IMR-90 (cell line): ENCODE measurements around the gene FOXN4. TPM values are rescaled to one million over a fixed set of nuclear protein-coding genes. Genes with fewer than 3 reads are reported as not detected.

Experiments
- ATAC-seq: fragments of 200-7000 bp; cut with Tn5 transposase; 2 replicates; pipeline ENCODE4 v1.9.1; 2020; ENCODE audit warnings: low read depth, mild to moderate bottlenecking, moderate library complexity
- BruUV-seq: library from RNA; stranded (reverse); fragments of 400-500 nt; replicated peaks from 2 replicates; lab custom pipeline; 2021; lab: Mats Ljungman, UMichigan
- CTCF ChIA-PET: fragments of 300-600 bp; formaldehyde crosslinking; extraction: SDS; loops from one replicate; lab custom pipeline; 2021; ENCODE audit warnings: antibody characterized with exemption; lab: Yijun Ruan, JAX
- POLR2A ChIA-PET: fragments of 300-600 bp; sonication (Branson Sonifier 250); formaldehyde crosslinking; loops from one replicate; lab custom pipeline; 2022; ENCODE audit warnings: antibody characterized with exemption; ENCODE audit not compliant: unreplicated experiment; lab: Charles Lee
- DNase-seq: peaks from one replicate; pipeline ENCODE4 v3.0.0; 2013
- H2AFZ ChIP-seq: replicated peaks from 2 replicates; pipeline ENCODE3; 2013; ENCODE audit warnings: low read length, mild to moderate bottlenecking; ENCODE audit not compliant: poor library complexity
- H2AK5ac ChIP-seq: 2 replicates; pipeline ENCODE4 v1.6.1; 2013; ENCODE audit warnings: low read depth, low read length, inconsistent platforms
- H2AK9ac ChIP-seq: replicated peaks from 2 replicates; pipeline ENCODE3; 2013; ENCODE audit warnings: mild to moderate bottlenecking, low read depth, low read length, moderate library complexity; ENCODE audit not compliant: poor library complexity
- H2BK120ac ChIP-seq: 2 replicates; pipeline ENCODE4 v1.6.1; 2013; ENCODE audit warnings: low read depth, low read length, inconsistent platforms
- H2BK15ac ChIP-seq: 3 replicates; pipeline ENCODE4 v1.6.1; 2013; ENCODE audit warnings: low read depth, low read length, inconsistent platforms
- H2BK20ac ChIP-seq: 2 replicates; pipeline ENCODE4 v1.6.1; 2013; ENCODE audit warnings: low read depth, mild to moderate bottlenecking, inconsistent platforms, low read length, moderate library complexity
- H2BK5ac ChIP-seq: 2 replicates; pipeline ENCODE4 v1.6.1; 2013; ENCODE audit warnings: mild to moderate bottlenecking, low read depth, low read length, inconsistent platforms; ENCODE audit not compliant: poor library complexity, severe bottlenecking
- H3K14ac ChIP-seq: replicated peaks from 2 replicates; pipeline ENCODE4 v1.6.1; 2013; ENCODE audit warnings: low read depth, low read length, inconsistent platforms
- H3K18ac ChIP-seq: 2 replicates; pipeline ENCODE4 v1.6.1; 2013; ENCODE audit warnings: low read depth, low read length, control low read depth
- H3K23ac ChIP-seq: 2 replicates; pipeline ENCODE4 v1.6.1; 2013; ENCODE audit warnings: low read depth, low read length, inconsistent platforms
- H3K27ac ChIP-seq: 2 replicates; pipeline ENCODE4 v1.5.1; 2013; ENCODE audit warnings: mild to moderate bottlenecking, control low read depth, low read length; ENCODE audit not compliant: insufficient read depth
- H3K27me3 ChIP-seq: 2 replicates; pipeline ENCODE4 v1.6.1; 2013; ENCODE audit warnings: low read length; ENCODE audit not compliant: control insufficient read depth, insufficient read depth
- H3K36me3 ChIP-seq: 2 replicates; pipeline ENCODE4 v1.6.1; 2013; ENCODE audit warnings: low read length, mixed read lengths; ENCODE audit not compliant: control insufficient read depth, insufficient read depth
- H3K4ac ChIP-seq: 2 replicates; pipeline ENCODE4 v1.6.1; 2013; ENCODE audit warnings: low read depth, low read length, inconsistent platforms
- H3K4me1 ChIP-seq: 2 replicates; pipeline ENCODE4 v1.6.1; 2013; ENCODE audit warnings: low read length, mixed read lengths; ENCODE audit not compliant: control insufficient read depth, insufficient read depth
- H3K4me2 ChIP-seq: 2 replicates; pipeline ENCODE4 v1.6.1; 2013; ENCODE audit warnings: low read depth, mild to moderate bottlenecking, control low read depth, low read length, moderate library complexity
- H3K4me3 ChIP-seq: 2 replicates; pipeline ENCODE4 v1.5.1; 2013; ENCODE audit warnings: low read depth, mild to moderate bottlenecking, control low read depth, low read length, moderate library complexity; ENCODE audit not compliant: insufficient read depth
- H3K56ac ChIP-seq: 2 replicates; pipeline ENCODE4 v1.6.1; 2013; ENCODE audit warnings: low read length, inconsistent platforms; ENCODE audit not compliant: insufficient read depth; ENCODE audit errors: extremely low read depth
- H3K79me1 ChIP-seq, 2 experiments: 2 replicates each; pipeline ENCODE4 v1.6.1; 2013; ENCODE audit warnings: low read length in 2 of 2, inconsistent platforms in 1 of 2, low read depth in 1 of 2
- H3K9ac ChIP-seq: 2 replicates; pipeline ENCODE4 v1.6.1; 2013; ENCODE audit warnings: low read depth, low read length, control low read depth
- H3K9me1 ChIP-seq: 2 replicates; pipeline ENCODE4 v1.6.1; 2013; ENCODE audit warnings: low read length, inconsistent platforms; ENCODE audit not compliant: insufficient read depth
- H3K9me3 ChIP-seq: 2 replicates; pipeline ENCODE4 v1.6.1; 2013; ENCODE audit warnings: low read length; ENCODE audit not compliant: control insufficient read depth, insufficient read depth
- H4K20me1 ChIP-seq: 2 replicates; pipeline ENCODE4 v1.6.1; 2013; ENCODE audit warnings: low read length, inconsistent platforms; ENCODE audit not compliant: insufficient read depth
- H4K5ac ChIP-seq: 2 replicates; pipeline ENCODE4 v1.6.1; 2013; ENCODE audit warnings: mild to moderate bottlenecking, low read depth, low read length, control low read depth
- H4K8ac ChIP-seq, 2 experiments: 2 replicates each; pipeline ENCODE4 v1.6.1; 2013; ENCODE audit warnings: low read depth in 2 of 2, low read length in 2 of 2, control low read depth in 1 of 2, inconsistent platforms in 1 of 2
- H4K91ac ChIP-seq: 2 replicates; pipeline ENCODE4 v1.6.1; 2013; ENCODE audit warnings: low read depth, low read length, inconsistent platforms; ENCODE audit not compliant: insufficient read depth
- BHLHE40 ChIP-seq: fragments of 150-350 bp; IDR thresholded peaks from 2 replicates; pipeline ENCODE4 v1.6.1; 2016; ENCODE audit warnings: mild to moderate bottlenecking, low read depth, low read length
- CEBPB ChIP-seq: IDR thresholded peaks from 2 replicates; pipeline ENCODE4 v1.6.1; 2012; ENCODE audit warnings: low read depth, low read length, improper control_type of control experiment
- CHD1 ChIP-seq: IDR thresholded peaks from 2 replicates; pipeline ENCODE4 v1.6.1; 2012; ENCODE audit warnings: low read depth, low read length, improper control_type of control experiment
- CTCF ChIP-seq: conservative IDR thresholded peaks from 2 replicates; pipeline ENCODE4 v1.5.1; 2012; ENCODE audit warnings: mild to moderate bottlenecking, low read depth, low read length, improper control_type of control experiment
- ELK1 ChIP-seq: fragments of 150-350 bp; IDR thresholded peaks from 2 replicates; pipeline ENCODE4 v1.6.1; 2016; ENCODE audit warnings: low read depth, mild to moderate bottlenecking, low read length, moderate library complexity, borderline replicate concordance
- FOS ChIP-seq: fragments of 150-350 bp; IDR thresholded peaks from 2 replicates; pipeline ENCODE4 v1.6.1; 2016; ENCODE audit warnings: low read depth, low read length
- MAZ ChIP-seq: IDR thresholded peaks from 2 replicates; pipeline ENCODE4 v1.6.1; 2012; ENCODE audit warnings: low read depth, mild to moderate bottlenecking, low read length, improper control_type of control experiment, moderate library complexity, borderline replicate concordance
- MXI1 ChIP-seq: IDR thresholded peaks from 2 replicates; pipeline ENCODE4 v1.6.1; 2012; ENCODE audit warnings: low read depth, mild to moderate bottlenecking, low read length, moderate library complexity, borderline replicate concordance
- NFE2L2 ChIP-seq: fragments of 150-350 bp; IDR thresholded peaks from 2 replicates; pipeline ENCODE4 v1.6.1; 2016; ENCODE audit warnings: low read depth, mild to moderate bottlenecking, low read length
- RAD21 ChIP-seq: IDR thresholded peaks from 2 replicates; pipeline ENCODE4 v1.6.1; 2012; ENCODE audit warnings: low read length, improper control_type of control experiment
- RCOR1 ChIP-seq: IDR thresholded peaks from 2 replicates; pipeline ENCODE4 v1.6.1; 2012; ENCODE audit warnings: mild to moderate bottlenecking, low read length, improper control_type of control experiment; ENCODE audit not compliant: insufficient replicate concordance
- SMC3 ChIP-seq: fragments of 150-350 bp; IDR thresholded peaks from 2 replicates; pipeline ENCODE4 v1.6.1; 2016; ENCODE audit warnings: low read depth, mild to moderate bottlenecking, antibody characterized with exemption, low read length, moderate library complexity
- USF2 ChIP-seq: fragments of 150-350 bp; IDR thresholded peaks from 2 replicates; pipeline ENCODE4 v1.6.1; 2017; ENCODE audit warnings: mild to moderate bottlenecking, antibody characterized with exemption, low read length, low read depth
- WGBS, 2 experiments: methylation state at CpG; one replicate each; pipeline versions ENCODE4 v1.1.5 to v1.1.7; 2013; ENCODE audit warnings: missing lambda C conversion rate in 2 of 2; ENCODE audit not compliant: insufficient read length in 1 of 2; ENCODE audit errors: extremely low coverage in 2 of 2; 5-methylcytosine and 5-hydroxymethylcytosine counted together
- dilution Hi-C: fragments of 300-500 bp; cut with HindIII; formaldehyde crosslinking; loops from one replicate; pipeline ENCODE4 v1.14.3; 2018; ENCODE audit warnings: low sequenced_read_pairs; ENCODE audit not compliant: unreplicated experiment
- in situ Hi-C: fragments of 300-500 bp; cut with MboI; formaldehyde crosslinking; loops from 3 replicates; pipeline ENCODE4 v1.14.3; 2019; ENCODE audit warnings: low sequenced_read_pairs, inconsistent platforms, mixed read lengths
- intact Hi-C: fragments of 100-400 bp; cut with micrococcal nuclease; formaldehyde crosslinking; loops from 2 replicates; pipeline ENCODE4 v1.10.0; 2022
- polyA plus RNA-seq, 3 experiments: library from polyadenylated mRNA; depleted of rRNA; stranded (reverse); fragments of >200 nt; gene quantifications; 2 replicates each; pipeline ENCODE4 v1.2.3, GENCODE V29; 2012; ENCODE audit warnings: low replicate concordance in 1 of 3
- total RNA-seq: library from RNA; depleted of rRNA; stranded (reverse); fragments of >200 nt; gene quantifications from 2 replicates; pipeline ENCODE4 v1.2.3, GENCODE V29; 2012

Gene FOXN4
- total and polyA plus RNA-seq, 2 of the 4 experiments (the other 2 are of a cell fraction) = not detected

- Histone ChIP-seq H2BK15ac (no peak overlapping the region), H2BK5ac (no peak overlapping the region), H3K4ac (no peak overlapping the region), H3K4me2 (no peak overlapping the region), H3K14ac (no peak overlapping the region), H3K79me1 (no peaks in the 10 kb centered on the region), H3K56ac (no peak overlapping the region), H2AK5ac (no peak overlapping the region), H3K9me1 (no peaks in the 10 kb centered on the region), H3K36me3 (no peaks in the 10 kb centered on the region), H3K9ac (no peak overlapping the region), H4K5ac (no peak overlapping the region), H2AK9ac (no peak overlapping the region), H4K8ac (no peak overlapping the region), H2BK120ac (no peak overlapping the region), H2AFZ (no peak overlapping the region), H4K20me1 (no peaks in the 10 kb centered on the region), H3K4me3 (no peak overlapping the region), H4K91ac (no peak overlapping the region), H3K9me3 (no peaks in the 10 kb centered on the region), H3K4me1 (no peaks in the 10 kb centered on the region), H3K18ac (no peak overlapping the region), H3K27ac (no peak overlapping the region), H3K27me3 (peaks cover 11% of the 10 kb centered on the region; the same call in 1 of the 2 replicates), H3K23ac (no peak overlapping the region), H2BK20ac (no peak overlapping the region)
- TF ChIP-seq MAZ (no peak), NFE2L2 (no peak), CTCF (no peak), SMC3 (no peak), CHD1 (no peak), MXI1 (no peak), ELK1 (no peak), CEBPB (no peak), RCOR1 (no peak), USF2 (no peak), RAD21 (no peak), BHLHE40 (no peak), FOS (no peak)
- in situ Hi-C loops = no loop called here
- BruUV-seq = no TSS peak
- intact Hi-C loops = no loop called here
- ATAC-seq = no peak
- CTCF ChIA-PET = no interaction called here
- POLR2A ChIA-PET = no interaction called here
- no peak for DNase-seq
- 50% methylated on average over 1 of the region's 3 CpGs; no CpG with 5 or more reads in 1 of the 2 experiments for WGBS, 2 experiments
- dilution Hi-C loops = no loop called here
These were observed 16.0 kb downstream of the FOXN4 start for GRCh38 chr12:109293106-109293505.
